GM18870 (cell line): Measurements from ENCODE around the gene KANSL1.

Experiments used
- ATAC-seq: cut with Tn5 transposase; IDR thresholded peaks from one replicate; pipeline ENCODE4 v1.9.1; 2021; ENCODE audit warnings: moderate library complexity; ENCODE audit not compliant: unreplicated experiment

The KANSL1 gene

GRCh38 chr17:46082257-46082656 is 111.0 kb downstream of the KANSL1 start:
- no peak for ATAC-seq

- ATAC-seq, result no peak
Measured at GRCh38 chr17:46081018-46081320, 112.3 kb downstream of the KANSL1 start.

GRCh38 chr17:46080118-46081017 is 112.9 kb downstream of the KANSL1 start:
- no peak for ATAC-seq

GRCh38 chr17:46078675-46079074 is 114.6 kb downstream of the KANSL1 start:
- ATAC-seq, result no peak

- no peak for ATAC-seq
Measured at GRCh38 chr17:46074540-46074939, 118.7 kb downstream of the KANSL1 start.

GRCh38 chr17:46072998-46073397 is 120.2 kb downstream of the KANSL1 start:
- no peak for ATAC-seq

GRCh38 chr17:46071796-46072195 is 121.4 kb downstream of the KANSL1 start:
- ATAC-seq, result no peak

GRCh38 chr17:46064460-46064859 is 128.8 kb downstream of the KANSL1 start:
- ATAC-seq, result no peak

GRCh38 chr17:46063241-46063640 is 130.0 kb downstream of the KANSL1 start:
- no peak for ATAC-seq

- no peak for ATAC-seq
Measured at GRCh38 chr17:46061435-46061834, 131.8 kb downstream of the KANSL1 start.

GRCh38 chr17:46060461-46060860 is 132.8 kb downstream of the KANSL1 start:
- no peak for ATAC-seq

GRCh38 chr17:46059486-46059885 is 133.7 kb downstream of the KANSL1 start:
- ATAC-seq, result no peak

- ATAC-seq, result no peak
Measured at GRCh38 chr17:46057366-46057765, 135.9 kb downstream of the KANSL1 start.

GRCh38 chr17:46056800-46057304 is 136.4 kb downstream of the KANSL1 start:
- no peak for ATAC-seq

- no peak for ATAC-seq
Measured at GRCh38 chr17:46053911-46054534, 139.2 kb downstream of the KANSL1 start.

GRCh38 chr17:46049656-46050055 is 143.6 kb downstream of the KANSL1 start:
- no peak for ATAC-seq

- no peak for ATAC-seq
Measured at GRCh38 chr17:46047856-46048255, 145.4 kb downstream of the KANSL1 start.

- no peak for ATAC-seq
Measured at GRCh38 chr17:46047398-46047797, 145.8 kb downstream of the KANSL1 start.

- ATAC-seq, result no peak
Measured at GRCh38 chr17:46046957-46047356, 146.3 kb downstream of the KANSL1 start.

- no peak for ATAC-seq
Measured at GRCh38 chr17:46045639-46046038, 147.6 kb downstream of the KANSL1 start.

- ATAC-seq, result no peak
Measured at GRCh38 chr17:46044989-46045388, 148.2 kb downstream of the KANSL1 start.

- ATAC-seq, result no peak
Measured at GRCh38 chr17:46044286-46044928, 148.8 kb downstream of the KANSL1 start.
